Activated B cell treated with CpG ODN at 0.5 μM for 24 hours (primary cell): ENCODE results near the gene C1orf146. TPM values are rescaled to one million over a fixed set of nuclear protein-coding genes. Genes with fewer than 3 reads are reported as not detected.

Experiments
- ATAC-seq: fragments of 200-7000 bp; cut with Tn5 transposase; one replicate; pipeline ENCODE4 v1.10.0; 2021; ENCODE audit warnings: low read depth, mild to moderate bottlenecking, moderate library complexity
- CTCF ChIA-PET: fragments of 350-600 bp; sonication (Branson Sonifier 250); formaldehyde crosslinking; loops from one replicate; lab custom pipeline; 2021; ENCODE audit warnings: antibody characterized with exemption; lab: Charles Lee
- POLR2A ChIA-PET: fragments of 350-600 bp; sonication (Branson Sonifier 250); formaldehyde crosslinking; loops from one replicate; lab custom pipeline; 2021; ENCODE audit warnings: antibody characterized with exemption; lab: Charles Lee
- DNase-seq: peaks from one replicate; pipeline ENCODE4 v3.0.0; 2022
- H3K27ac Mint-ChIP-seq: one replicate; pipeline ENCODE4 v1.8.0; 2020; ENCODE audit warnings: mixed read lengths
- H3K27me3 Mint-ChIP-seq: one replicate; pipeline ENCODE4 v1.8.0; 2021; ENCODE audit warnings: mixed read lengths
- H3K36me3 Mint-ChIP-seq: one replicate; pipeline ENCODE4 v1.8.0; 2021; ENCODE audit warnings: low read depth, mixed read lengths
- H3K4me1 Mint-ChIP-seq: one replicate; pipeline ENCODE4 v1.8.0; 2021; ENCODE audit warnings: mixed read lengths
- H3K4me3 Mint-ChIP-seq: one replicate; pipeline ENCODE4 v1.8.0; 2020; ENCODE audit warnings: mild to moderate bottlenecking, mixed read lengths
- H3K9me3 Mint-ChIP-seq: one replicate; pipeline ENCODE4 v1.8.0; 2020; ENCODE audit warnings: mixed read lengths
- intact Hi-C: fragments of 100-400 bp; cut with micrococcal nuclease; formaldehyde crosslinking; loops from one replicate; pipeline ENCODE4 v1.15.1; 2024
- total RNA-seq: library from RNA; stranded (reverse); gene quantifications from 2 replicates; pipeline ENCODE4 v1.2.3, GENCODE V29; 2022
- TF ChIP-seq, protein P1 (sequence below): fragments of 200-600 bp; IDR thresholded peaks from one replicate; pipeline ENCODE4 v1.8.0; 2022; ENCODE audit warnings: antibody characterized with exemption, mild to moderate bottlenecking

C1orf146 gene
- total RNA-seq, 1 donor from 2014 or later, result not detected

DNA sequence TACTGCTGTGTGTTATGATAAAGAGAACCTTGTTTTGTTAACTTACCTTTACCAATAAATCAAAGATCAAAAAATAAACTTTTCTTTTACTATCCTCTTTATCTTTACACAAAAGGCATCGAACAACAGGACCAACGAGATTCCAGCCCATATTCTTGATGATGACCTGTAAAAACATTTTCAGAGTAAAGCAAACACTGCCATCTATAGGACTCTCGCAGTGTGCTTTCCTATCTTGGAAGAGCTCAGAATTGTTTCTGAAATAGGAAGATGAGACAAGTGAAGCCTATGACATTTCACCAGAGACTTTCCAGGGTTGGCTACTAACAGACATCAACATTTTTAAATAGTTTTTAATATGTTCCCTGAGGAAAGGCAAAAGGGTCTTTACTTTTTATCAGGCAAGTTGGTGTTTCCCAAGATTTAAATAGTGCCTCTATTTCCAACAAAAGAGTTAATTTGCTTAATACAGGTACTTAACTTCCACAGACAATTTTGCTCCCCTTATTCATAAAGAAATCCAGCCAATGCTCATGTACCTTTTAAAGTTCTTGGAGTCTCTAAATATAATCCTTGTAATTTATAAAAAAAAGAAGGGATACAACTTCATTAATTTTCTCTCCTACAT is 73.8 kb downstream of the C1orf146 start:
- intact Hi-C loops, result loop anchor here (1.0 to 10.0 kb wide), 4 partner anchors 294 to 1267 kb away; partner anchors contain the start of genes CCDC18, TMED5 and ZNF644
- POLR2A ChIA-PET, result no interaction called here
- Mint-ChIP-seq H3K27ac (no peak overlapping the region), H3K27me3 (no peaks in the 10 kb centered on the region), H3K4me1 (peaks cover 5% of the 10 kb centered on the region), H3K36me3 (peaks cover 43% of the 10 kb centered on the region), H3K9me3 (no peaks in the 10 kb centered on the region), H3K4me3 (no peak overlapping the region)
- TF ChIP-seq, protein P1, sequence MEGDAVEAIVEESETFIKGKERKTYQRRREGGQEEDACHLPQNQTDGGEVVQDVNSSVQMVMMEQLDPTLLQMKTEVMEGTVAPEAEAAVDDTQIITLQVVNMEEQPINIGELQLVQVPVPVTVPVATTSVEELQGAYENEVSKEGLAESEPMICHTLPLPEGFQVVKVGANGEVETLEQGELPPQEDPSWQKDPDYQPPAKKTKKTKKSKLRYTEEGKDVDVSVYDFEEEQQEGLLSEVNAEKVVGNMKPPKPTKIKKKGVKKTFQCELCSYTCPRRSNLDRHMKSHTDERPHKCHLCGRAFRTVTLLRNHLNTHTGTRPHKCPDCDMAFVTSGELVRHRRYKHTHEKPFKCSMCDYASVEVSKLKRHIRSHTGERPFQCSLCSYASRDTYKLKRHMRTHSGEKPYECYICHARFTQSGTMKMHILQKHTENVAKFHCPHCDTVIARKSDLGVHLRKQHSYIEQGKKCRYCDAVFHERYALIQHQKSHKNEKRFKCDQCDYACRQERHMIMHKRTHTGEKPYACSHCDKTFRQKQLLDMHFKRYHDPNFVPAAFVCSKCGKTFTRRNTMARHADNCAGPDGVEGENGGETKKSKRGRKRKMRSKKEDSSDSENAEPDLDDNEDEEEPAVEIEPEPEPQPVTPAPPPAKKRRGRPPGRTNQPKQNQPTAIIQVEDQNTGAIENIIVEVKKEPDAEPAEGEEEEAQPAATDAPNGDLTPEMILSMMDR, result no peak
- CTCF ChIA-PET, result interaction anchor here (1.0 to 1.7 kb wide), 6 partner anchors 11 to 1012 kb away, joined by 3 to 6 read pairs (median 3); no protein-coding TSS in a partner anchor
- ATAC-seq (no peak), DNase-seq (no peak)

Other genes with a start within 250 kb of the C1orf146 start
- gene EPHX4, start 187.9 kb upstream of the C1orf146 start, total RNA-seq, result not detected in 2 replicates
- gene SETSIP, start 142.5 kb upstream of the C1orf146 start, total RNA-seq, result not detected in 2 replicates
- 0.46 and 0.51 TPM in 2 replicates for gene BTBD8, start 137.6 kb upstream of the C1orf146 start, total RNA-seq
- gene GLMN, start 81.1 kb downstream of the C1orf146 start, total RNA-seq, result 11.1 and 14.7 TPM in 2 replicates
- 27.1 and 31.7 TPM in 2 replicates for gene RPAP2, start 81.1 kb downstream of the C1orf146 start, total RNA-seq